ENCODE measurements around the gene FGR. TPM values are rescaled to one million over a fixed set of nuclear protein-coding genes. Genes with fewer than 3 reads are reported as not detected.

FGR gene
- total RNA-seq, 2 donors from 2014 or later: 3.3 to 12.6 TPM

DNA sequence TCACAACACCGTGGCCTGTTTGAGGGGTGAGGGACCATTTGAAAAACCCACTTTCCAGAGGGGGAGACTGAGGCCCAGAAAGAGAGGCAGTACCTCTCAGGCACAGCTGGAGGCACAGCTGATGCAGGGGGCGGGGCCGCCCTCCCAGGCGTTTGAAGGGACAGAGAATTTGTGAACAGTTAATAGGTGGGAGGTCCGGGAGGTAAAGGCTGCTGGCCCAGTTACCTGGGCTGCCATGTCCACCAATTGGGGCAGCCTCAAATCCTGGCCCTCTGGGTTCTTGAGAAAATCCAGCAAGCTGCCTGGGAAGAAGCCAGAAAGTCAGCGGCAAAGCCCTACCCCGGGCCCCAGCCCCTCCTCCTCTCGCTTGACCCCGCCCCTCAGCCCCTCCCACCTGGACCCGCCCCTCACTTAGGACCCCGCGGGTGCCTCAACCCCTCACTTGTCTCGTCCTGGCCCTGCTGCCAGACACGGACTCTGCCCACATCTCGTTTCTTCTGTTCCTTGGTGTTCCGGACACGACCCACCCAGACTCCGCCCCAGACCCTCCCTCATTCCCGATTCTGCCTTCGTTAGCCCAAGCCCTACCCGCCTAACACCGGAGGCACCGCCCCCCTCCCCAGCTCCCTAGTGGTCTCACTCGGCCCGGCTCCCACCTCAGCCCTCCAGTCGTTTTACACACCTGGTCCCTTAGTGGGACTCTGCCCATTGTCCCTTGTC lies 20.2 kb downstream of the FGR start:
- Mint-ChIP-seq H3K4me3 (no peak overlapping the region), H3K27ac (peak overlapping the region; percentile 73), H3K27me3 (no peaks in the 10 kb centered on the region), H3K4me1 (peaks cover 49% of the 10 kb centered on the region), H3K36me3 (ENCODE audit: low read depth) (no peaks in the 10 kb centered on the region)
- DNase-seq (no peak), ATAC-seq (no peak)
- no peaks in the 10 kb centered on the region for H3K9me3 ChIP-seq (ENCODE audit: control insufficient read depth, low read length, poor library complexity, severe bottlenecking)

- Mint-ChIP-seq H3K4me3 (no peak overlapping the region), H3K27ac (peak overlapping the region; percentile 73), H3K27me3 (no peaks in the 10 kb centered on the region), H3K36me3 (ENCODE audit: low read depth) (no peaks in the 10 kb centered on the region), H3K4me1 (peaks cover 45% of the 10 kb centered on the region)
- ATAC-seq (no peak), DNase-seq (no peak)
- H3K9me3 ChIP-seq (ENCODE audit: control insufficient read depth, low read length, poor library complexity, severe bottlenecking): no peaks in the 10 kb centered on the region
Observed at GRCh38 chr1:27614043-27614624, 20.9 kb downstream of the FGR start.

DNA sequence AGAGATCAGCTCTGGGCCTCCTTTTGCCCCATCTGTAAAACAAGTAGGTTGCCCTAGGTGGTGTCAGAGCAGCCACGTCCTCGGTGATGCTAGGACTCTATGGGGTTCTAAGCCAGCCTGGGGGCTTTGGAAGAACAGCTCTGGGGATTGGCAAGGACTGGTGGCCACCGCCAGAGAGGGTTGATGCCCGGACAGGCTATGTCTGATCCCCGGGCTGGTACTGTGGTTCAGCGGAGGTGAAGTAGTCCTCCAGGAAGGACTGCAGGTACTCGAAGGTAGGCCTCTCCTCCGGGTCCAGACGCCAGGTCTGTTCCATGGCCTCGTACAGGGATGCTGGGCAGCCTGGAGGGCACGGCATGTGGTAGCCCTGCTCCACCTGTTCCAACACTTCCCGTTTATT lies 22.3 kb downstream of the FGR start:
- ATAC-seq: no peak
- no peaks in the 10 kb centered on the region for H3K27me3 Mint-ChIP-seq
- H3K9me3 ChIP-seq (ENCODE audit: control insufficient read depth, low read length, poor library complexity, severe bottlenecking): no peaks in the 10 kb centered on the region
- H3K36me3 Mint-ChIP-seq (ENCODE audit: low read depth): no peaks in the 10 kb centered on the region
- H3K27ac Mint-ChIP-seq: no peak overlapping the region
- no peak overlapping the region for H3K4me3 Mint-ChIP-seq
- H3K4me1 Mint-ChIP-seq: peaks cover 34% of the 10 kb centered on the region
- DNase-seq: no peak

- Mint-ChIP-seq H3K27me3 (no peaks in the 10 kb centered on the region), H3K27ac (no peak overlapping the region), H3K4me1 (peaks cover 27% of the 10 kb centered on the region), H3K36me3 (ENCODE audit: low read depth) (no peaks in the 10 kb centered on the region), H3K4me3 (no peak overlapping the region)
- ATAC-seq: no peak
- no peaks in the 10 kb centered on the region for H3K9me3 ChIP-seq (ENCODE audit: control insufficient read depth, low read length, poor library complexity, severe bottlenecking)
- no peak for DNase-seq
Observed at GRCh38 chr1:27611450-27611849, 23.5 kb downstream of the FGR start.

GRCh38 chr1:27609618-27610240 lies 25.3 kb downstream of the FGR start:
- Mint-ChIP-seq H3K4me3 (no peak overlapping the region), H3K27me3 (no peaks in the 10 kb centered on the region), H3K27ac (no peak overlapping the region), H3K36me3 (ENCODE audit: low read depth) (no peaks in the 10 kb centered on the region), H3K4me1 (peaks cover 31% of the 10 kb centered on the region)
- no peak for DNase-seq
- H3K9me3 ChIP-seq (ENCODE audit: control insufficient read depth, low read length, poor library complexity, severe bottlenecking): no peaks in the 10 kb centered on the region
- peak; percentile 19 for ATAC-seq

- no peak overlapping the region for H3K27ac Mint-ChIP-seq
- no peak overlapping the region for H3K4me3 Mint-ChIP-seq
- DNase-seq (no peak), ATAC-seq (peak; percentile 3)
- no peaks in the 10 kb centered on the region for H3K27me3 Mint-ChIP-seq
- peaks cover 28% of the 10 kb centered on the region for H3K4me1 Mint-ChIP-seq
- H3K9me3 ChIP-seq (ENCODE audit: control insufficient read depth, low read length, poor library complexity, severe bottlenecking): no peaks in the 10 kb centered on the region
- no peaks in the 10 kb centered on the region for H3K36me3 Mint-ChIP-seq (ENCODE audit: low read depth)
Observed at GRCh38 chr1:27609210-27609555, 25.8 kb downstream of the FGR start.

GRCh38 chr1:27607239-27607804 lies 27.7 kb downstream of the FGR start:
- no peak overlapping the region for H3K4me3 Mint-ChIP-seq
- no peak overlapping the region for H3K27ac Mint-ChIP-seq
- no peaks in the 10 kb centered on the region for H3K27me3 Mint-ChIP-seq
- no peak for ATAC-seq
- H3K9me3 ChIP-seq (ENCODE audit: control insufficient read depth, low read length, poor library complexity, severe bottlenecking): no peaks in the 10 kb centered on the region
- peaks cover 22% of the 10 kb centered on the region for H3K4me1 Mint-ChIP-seq
- H3K36me3 Mint-ChIP-seq (ENCODE audit: low read depth): no peaks in the 10 kb centered on the region
- DNase-seq: no peak

DNA sequence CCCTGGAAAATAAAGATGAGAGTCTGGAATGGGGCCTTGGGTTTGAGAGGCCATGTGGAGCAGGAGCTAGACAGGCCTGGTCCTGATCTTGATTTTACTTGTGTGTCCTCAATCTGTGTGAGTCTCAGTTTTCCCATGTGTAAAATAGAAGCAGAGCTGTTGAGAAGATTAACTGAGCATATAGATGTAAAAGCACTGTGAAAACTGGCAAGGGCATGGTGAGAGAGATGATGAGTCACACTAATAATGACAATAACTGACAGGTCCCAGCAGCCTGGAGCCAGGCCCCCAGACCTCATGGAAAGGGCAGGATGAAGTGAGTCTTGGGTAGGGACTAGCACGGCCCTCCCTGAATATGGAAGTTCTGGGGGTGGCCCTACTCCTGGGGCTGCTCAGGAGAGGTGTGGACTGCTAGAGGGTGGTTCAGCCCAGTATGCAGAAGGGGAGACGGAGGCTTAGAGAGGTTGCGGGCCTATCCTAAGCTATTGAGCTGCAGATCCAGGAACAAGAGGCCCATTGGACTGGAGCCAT lies 28.2 kb downstream of the FGR start:
- peak overlapping the region; percentile 90 for H3K27ac Mint-ChIP-seq
- H3K4me3 Mint-ChIP-seq: no peak overlapping the region
- no peaks in the 10 kb centered on the region for H3K27me3 Mint-ChIP-seq
- DNase-seq (no peak), ATAC-seq (no peak)
- H3K9me3 ChIP-seq (ENCODE audit: control insufficient read depth, low read length, poor library complexity, severe bottlenecking): no peaks in the 10 kb centered on the region
- H3K36me3 Mint-ChIP-seq (ENCODE audit: low read depth): no peaks in the 10 kb centered on the region
- peaks cover 19% of the 10 kb centered on the region for H3K4me1 Mint-ChIP-seq

- Mint-ChIP-seq H3K4me1 (peaks cover 24% of the 10 kb centered on the region), H3K27ac (peak overlapping the region; percentile 90), H3K36me3 (ENCODE audit: low read depth) (no peaks in the 10 kb centered on the region), H3K4me3 (peak overlapping the region; percentile 21), H3K27me3 (no peaks in the 10 kb centered on the region)
- DNase-seq: peak in 2 of 3 donors; percentile 27 to 41
- no peaks in the 10 kb centered on the region for H3K9me3 ChIP-seq (ENCODE audit: control insufficient read depth, low read length, poor library complexity, severe bottlenecking)
- no peak for ATAC-seq
Observed at GRCh38 chr1:27605796-27606707, 28.9 kb downstream of the FGR start.

- peaks cover 28% of the 10 kb centered on the region for H3K4me1 Mint-ChIP-seq
- ATAC-seq (no peak), DNase-seq (no peak)
- no peak overlapping the region for H3K27ac Mint-ChIP-seq
- no peaks in the 10 kb centered on the region for H3K9me3 ChIP-seq (ENCODE audit: control insufficient read depth, low read length, poor library complexity, severe bottlenecking)
- no peaks in the 10 kb centered on the region for H3K27me3 Mint-ChIP-seq
- H3K4me3 Mint-ChIP-seq: peak overlapping the region; percentile 95
- no peaks in the 10 kb centered on the region for H3K36me3 Mint-ChIP-seq (ENCODE audit: low read depth)
Observed at GRCh38 chr1:27605300-27605766, 29.7 kb downstream of the FGR start.

DNA sequence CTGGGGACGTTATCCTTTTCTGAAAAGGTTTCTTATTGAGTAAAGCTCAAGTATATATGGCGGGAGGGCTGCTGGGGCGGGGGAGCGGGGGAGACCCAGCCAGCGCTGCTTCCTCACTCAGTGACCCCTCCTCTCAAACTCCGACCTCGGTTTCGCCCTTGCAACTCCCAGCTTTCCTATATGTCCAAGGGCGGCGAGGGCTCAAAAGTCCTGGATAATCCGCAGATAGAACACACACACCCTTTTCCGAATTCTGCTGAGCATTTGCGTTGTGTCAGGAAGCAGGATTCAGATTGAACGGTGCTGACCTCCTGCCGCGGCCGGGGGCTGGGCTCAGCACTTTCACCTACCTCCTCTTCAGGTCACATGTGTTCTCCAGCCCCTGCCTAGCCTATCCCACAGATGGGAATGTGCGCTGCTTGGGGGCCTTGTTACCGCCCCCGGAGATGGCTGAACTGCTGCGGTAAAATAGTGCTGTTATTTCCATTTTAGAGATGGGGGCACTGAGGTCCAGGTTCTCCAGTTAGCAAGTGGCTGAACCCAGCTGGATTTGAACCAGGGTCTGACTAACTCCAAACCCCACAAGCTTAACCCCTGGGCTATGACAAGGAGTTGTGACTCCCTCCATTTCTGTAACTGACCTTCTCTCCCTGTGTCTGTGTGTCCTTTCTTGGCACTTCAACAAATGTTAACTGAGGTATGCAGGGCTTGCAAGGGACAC lies 30.2 kb downstream of the FGR start:
- peak overlapping the region; percentile 68 for H3K27ac Mint-ChIP-seq
- no peaks in the 10 kb centered on the region for H3K9me3 ChIP-seq (ENCODE audit: control insufficient read depth, low read length, poor library complexity, severe bottlenecking)
- no peaks in the 10 kb centered on the region for H3K27me3 Mint-ChIP-seq
- H3K36me3 Mint-ChIP-seq (ENCODE audit: low read depth): no peaks in the 10 kb centered on the region
- H3K4me1 Mint-ChIP-seq: peaks cover 34% of the 10 kb centered on the region
- no peak for ATAC-seq
- H3K4me3 Mint-ChIP-seq: peak overlapping the region; percentile 95
- no peak for DNase-seq
